GM23248 (cell line): ENCODE results near the gene APPBP2.

Experiments used
- EZH2 ChIP-seq: fragments of 200-600 bp; sonication (generic); IDR thresholded peaks from 2 replicates; pipeline ENCODE4 v1.6.1; 2018; ENCODE audit warnings: antibody characterized with exemption, mild to moderate bottlenecking; ENCODE audit not compliant: insufficient read depth, poor library complexity, severe bottlenecking
- EZH2phosphoT487 ChIP-seq: fragments of 200-600 bp; sonication (generic); IDR thresholded peaks from 2 replicates; pipeline ENCODE4 v1.6.1; 2018; ENCODE audit warnings: antibody characterized with exemption, moderate library complexity, mild to moderate bottlenecking, low read depth; ENCODE audit not compliant: insufficient read depth

- TF ChIP-seq EZH2 (no peak), EZH2phosphoT487 (no peak)
Observed at GRCh38 chr17:60451965-60452364, 74.1 kb downstream of the APPBP2 start.
